CD4-positive, alpha-beta T cell treated with Interleukin-12 subunit alpha and Interleukin-12 subunit beta, for 1 hour (primary cell): ENCODE data around the gene SCN3A.

ENCODE experiments used
- DNase-seq: peaks from one replicate; pipeline ENCODE4 v3.0.0-alpha.2; 2020

Gene SCN3A

GRCh38 chr2:165109915-165110314 is 93.9 kb downstream of the SCN3A start:
- no peak for DNase-seq

DNA sequence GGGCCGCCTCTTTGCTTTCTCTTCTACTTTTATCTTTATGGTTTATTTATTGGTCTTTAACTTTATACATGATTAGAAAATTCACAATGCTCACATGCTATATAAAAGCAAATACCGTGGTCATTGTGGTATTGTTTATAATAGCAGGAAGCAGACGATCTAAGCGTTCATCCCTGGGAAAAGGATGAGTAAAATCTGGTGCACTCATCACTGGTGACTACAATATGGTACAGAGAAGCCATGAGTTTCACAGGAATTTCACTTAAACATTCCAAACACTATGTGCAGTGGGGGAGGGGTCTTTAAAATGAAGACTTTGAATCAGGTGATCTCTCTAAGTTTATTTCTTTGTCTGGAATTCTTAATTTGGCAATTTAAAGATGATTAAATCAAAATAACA is 97.9 kb downstream of the SCN3A start:
- DNase-seq = no peak

DNA sequence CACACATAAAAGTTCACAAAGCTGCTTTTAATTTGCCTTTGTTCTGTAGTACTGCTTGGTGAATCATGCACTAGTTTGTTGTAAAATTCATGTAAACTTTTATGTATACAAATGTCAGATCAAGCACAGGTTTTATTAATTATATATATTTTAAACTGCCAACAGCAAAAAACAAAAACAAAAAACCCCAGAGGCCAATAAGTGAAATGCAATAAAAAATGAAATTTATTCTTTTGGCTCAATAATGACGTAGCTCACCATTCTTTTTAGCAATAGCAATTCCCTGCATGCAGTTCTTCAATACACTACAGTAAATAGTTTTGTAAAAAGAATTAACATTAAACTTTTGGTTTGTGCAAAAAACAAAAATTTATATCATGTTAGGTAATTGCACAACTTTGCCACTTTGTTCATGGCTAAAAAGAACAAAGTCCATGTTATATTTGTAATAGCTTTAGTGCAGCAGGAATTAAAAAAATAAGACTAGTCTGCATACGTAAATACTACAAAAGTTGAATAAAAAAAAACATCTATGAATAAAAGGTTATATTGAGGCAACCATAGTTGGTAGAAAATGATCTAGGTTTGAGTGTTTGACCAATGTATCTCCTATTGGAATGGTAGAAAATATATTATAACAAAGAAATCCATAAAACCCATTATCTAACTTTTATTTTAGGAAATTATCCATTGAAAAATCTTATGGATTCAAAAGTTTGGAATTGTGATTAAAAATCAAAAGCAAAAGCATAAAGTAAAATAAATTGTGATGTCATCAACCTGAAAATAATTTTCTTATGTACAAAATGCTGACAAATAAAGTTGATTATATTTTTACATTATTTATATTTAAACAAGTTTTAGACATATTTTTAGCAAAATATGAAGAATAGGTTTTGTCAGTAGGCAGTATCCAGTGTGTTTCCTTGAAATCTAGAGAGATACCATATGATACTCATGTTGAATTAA is 115.6 kb downstream of the SCN3A start:
- no peak for DNase-seq

- no peak for DNase-seq
These were observed 117.5 kb downstream of the SCN3A start for GRCh38 chr2:165086337-165086736.

- no peak for DNase-seq
These were observed 120.5 kb downstream of the SCN3A start for GRCh38 chr2:165083326-165083725.

DNA sequence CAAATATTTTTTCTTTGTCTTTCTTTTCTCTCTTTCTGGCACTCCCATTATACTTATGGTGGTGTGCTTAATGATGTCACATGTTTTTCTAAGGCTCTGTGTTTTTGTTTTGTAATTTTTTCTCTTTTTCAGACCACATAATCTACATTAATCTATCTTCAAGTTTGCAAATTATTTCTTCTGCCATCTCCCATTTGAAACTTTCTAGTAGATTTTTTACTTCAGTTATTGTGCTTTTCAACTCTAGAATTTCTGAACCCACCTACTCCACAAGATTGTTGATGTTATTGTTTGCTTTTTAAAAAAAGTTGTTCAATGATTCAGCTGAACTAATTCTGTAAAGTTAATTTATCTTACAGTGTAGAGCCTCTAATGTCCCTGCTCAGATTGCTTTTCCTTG is 121.4 kb downstream of the SCN3A start:
- DNase-seq = no peak

DNA sequence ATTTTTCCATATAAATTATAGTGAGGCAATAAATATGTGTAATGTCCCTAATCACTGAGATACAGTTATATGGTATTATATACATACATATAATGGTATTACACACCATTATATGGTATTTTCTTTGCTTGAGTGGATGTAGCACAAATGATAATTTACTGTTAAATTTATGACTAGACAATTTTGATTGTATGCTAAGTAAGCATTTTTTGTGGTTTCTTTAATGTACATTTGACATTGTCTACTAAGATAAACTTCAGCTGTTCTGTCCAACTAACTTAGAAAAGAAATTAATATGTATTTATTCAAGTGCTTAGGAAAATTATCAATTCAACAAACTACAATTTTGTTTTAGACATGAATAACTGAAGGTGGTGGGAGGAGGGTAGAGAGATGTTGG is 122.6 kb downstream of the SCN3A start:
- DNase-seq = no peak

DNA sequence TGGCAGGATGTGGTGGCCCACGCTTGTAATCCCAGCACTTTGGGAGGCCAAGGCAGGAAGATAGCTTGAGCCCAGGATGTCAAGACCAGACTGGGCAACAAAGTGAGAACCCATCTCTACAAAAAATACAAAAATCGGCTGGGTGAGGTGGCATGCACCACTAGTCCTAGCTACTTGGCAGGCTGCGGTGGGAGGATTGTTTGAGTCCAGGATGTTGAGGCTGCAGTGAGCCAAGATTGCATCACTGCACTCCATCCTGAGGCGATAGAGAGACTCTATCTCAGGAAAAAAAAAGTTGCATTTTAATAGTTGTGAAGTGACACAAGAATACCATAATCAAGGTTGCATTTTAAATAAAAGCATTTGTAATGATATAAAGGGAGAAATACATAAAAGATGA is 124.4 kb downstream of the SCN3A start:
- DNase-seq = no peak

DNA sequence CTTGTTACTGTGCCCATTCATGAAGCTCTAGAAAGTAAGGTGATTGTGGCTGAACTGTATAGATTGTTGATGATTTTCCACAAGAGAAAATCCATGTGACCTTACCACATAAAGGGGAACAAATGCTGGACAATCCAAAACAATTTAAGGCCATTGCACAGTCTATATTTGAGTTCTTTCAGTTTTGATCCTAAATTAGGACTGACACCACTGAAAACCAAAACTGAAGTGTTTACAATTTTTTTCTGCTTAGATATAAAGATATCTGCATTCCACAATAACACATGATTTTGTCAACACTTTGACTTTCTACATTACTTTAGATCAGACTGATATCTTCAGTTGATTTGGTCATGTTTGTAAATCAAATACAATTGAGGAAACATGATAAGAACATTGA is 124.9 kb downstream of the SCN3A start:
- no peak for DNase-seq

DNA sequence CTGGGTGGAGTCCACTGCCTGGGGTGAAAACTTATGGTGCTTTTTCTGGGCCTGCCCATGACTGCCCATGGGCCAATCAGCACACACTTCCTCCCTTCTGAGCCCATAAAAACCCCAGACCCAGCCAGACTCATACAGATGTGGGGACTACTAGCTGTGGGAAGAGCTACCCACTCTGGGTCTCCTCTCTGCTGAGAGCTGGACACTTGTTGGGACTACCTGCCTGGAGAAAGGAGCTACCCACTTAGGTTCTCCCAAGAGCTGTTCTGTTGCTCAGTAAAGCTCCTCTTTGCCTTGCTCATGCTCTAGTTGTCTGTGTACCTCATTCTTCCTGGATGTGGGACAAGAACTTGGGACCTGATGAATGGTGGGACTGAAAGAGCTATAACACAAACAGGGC is 129.0 kb downstream of the SCN3A start:
- DNase-seq = no peak

- no peak for DNase-seq
These were observed 129.5 kb downstream of the SCN3A start for GRCh38 chr2:165074323-165074722.

DNA sequence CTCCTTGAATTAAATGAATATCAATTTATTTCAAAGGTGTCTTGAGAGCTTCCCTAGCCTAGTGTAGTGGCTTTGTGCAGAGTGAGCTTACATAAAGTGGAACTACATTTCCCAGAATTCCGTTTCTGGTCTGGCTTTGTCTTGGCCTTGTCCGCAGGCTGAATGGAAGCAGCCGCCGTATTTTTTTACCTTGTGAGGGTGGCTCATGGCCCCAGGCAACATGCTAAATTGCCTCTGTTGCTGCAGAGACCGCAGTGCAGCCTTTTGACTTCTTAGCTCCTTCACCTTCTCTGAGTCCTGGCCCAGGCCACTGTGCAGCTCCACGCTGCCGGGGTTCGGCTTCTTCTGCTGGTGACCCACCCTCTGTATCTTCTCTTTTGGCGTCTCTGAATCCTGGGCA is 133.8 kb downstream of the SCN3A start:
- no peak for DNase-seq

GRCh38 chr2:165069151-165069550 is 134.7 kb downstream of the SCN3A start:
- DNase-seq = no peak

GRCh38 chr2:165068487-165068757 is 135.4 kb downstream of the SCN3A start:
- no peak for DNase-seq

DNA sequence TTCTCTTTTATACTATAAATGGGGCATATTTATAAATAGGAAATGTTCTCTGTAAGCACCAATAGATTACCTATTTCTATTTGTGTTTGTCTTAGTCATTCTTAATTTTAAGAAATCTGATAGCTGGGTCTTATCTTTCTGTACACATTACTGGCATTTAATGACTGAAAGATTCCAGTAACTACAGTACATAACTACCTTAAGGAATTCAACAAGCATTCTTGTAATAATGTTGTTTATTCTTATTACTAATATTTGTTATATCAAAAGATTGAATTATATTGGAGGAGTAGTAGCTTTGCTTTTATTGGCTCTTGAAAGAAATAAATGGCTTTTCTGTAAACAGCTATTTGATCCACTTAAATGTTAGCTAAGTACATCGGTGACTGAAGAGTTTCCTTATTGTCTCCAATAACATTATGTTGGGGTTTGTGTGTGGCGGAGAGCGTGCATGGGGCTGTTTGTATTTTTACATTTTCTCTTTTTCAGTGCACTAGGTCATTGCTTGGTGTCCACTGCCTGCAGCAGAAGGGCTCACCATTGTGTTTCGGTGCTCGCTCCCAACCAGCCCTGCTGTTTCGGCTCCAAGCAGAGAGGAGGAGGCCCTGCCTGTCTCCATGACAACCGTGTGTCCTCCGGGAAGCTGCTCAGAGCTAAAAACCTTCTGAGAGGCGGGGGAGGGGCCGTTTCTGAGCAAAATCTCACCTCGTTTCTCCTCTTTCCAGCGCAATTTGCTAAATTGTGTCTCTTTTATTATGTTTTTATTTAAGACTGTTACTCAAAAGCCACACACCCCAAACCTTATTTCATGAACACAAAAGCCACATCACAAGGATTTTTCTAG is 136.0 kb downstream of the SCN3A start:
- no peak for DNase-seq

DNA sequence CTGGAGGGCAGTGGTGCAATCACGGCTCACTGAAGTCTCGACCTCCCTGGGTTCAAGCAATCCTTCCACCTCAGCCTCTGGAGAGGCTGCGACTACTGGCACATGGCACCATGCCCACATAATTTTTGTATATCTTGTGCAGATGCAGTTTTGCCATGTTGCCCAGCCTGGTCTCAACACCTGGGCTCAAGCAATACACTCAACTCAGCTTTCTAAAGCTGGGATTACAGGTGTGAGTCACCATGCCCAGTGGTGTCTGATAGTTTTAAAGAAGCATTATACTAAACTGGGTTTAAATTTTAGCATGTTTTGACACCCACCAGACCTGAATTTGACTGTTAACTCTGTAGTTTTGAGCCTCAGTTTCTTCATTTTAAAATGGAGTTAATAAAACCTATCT is 139.1 kb downstream of the SCN3A start:
- no peak for DNase-seq

GRCh38 chr2:165060411-165060810 is 143.4 kb downstream of the SCN3A start:
- DNase-seq = no peak

- DNase-seq = no peak
These were observed 145.2 kb downstream of the SCN3A start for GRCh38 chr2:165058476-165059265.

- no peak for DNase-seq
These were observed 145.9 kb downstream of the SCN3A start for GRCh38 chr2:165057931-165058330.

DNA sequence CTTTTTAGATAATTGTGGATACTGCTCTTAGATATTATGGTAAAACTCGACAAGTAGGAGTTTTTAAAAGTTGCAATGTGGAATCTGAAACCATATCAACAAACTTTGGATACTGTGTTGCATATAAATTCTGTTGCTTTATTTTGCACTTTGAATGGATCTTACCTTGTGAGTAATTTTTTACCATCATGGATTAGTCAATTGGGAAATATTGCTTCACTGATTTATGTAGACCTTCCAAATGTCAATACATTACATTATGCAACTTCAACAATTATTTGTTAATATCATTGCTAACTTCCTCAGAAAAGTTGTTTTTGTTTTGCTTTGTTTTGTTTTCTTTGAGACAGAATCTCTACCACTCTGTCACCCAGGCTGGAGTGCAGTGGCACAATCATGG is 146.5 kb downstream of the SCN3A start:
- DNase-seq = no peak

DNA sequence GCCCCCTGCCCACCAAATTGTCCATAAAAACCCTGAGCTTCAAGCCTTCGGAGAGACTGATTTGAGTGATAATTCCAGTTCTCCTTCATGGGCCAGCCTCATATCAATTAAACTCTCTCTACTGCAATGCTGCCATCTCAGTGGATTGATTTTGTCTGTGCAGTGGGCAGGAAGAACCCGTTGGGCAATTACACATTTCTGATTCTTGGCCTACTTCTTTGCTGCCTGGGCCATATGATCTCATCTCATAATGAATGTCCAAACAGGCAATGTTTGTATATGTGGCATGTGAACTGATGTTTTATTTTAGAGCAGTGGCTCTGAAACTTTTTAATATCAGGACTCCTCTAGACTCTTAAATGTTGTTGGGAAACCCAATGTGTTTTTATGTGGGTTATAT is 147.3 kb downstream of the SCN3A start:
- no peak for DNase-seq

GRCh38 chr2:165055082-165055851 is 148.6 kb downstream of the SCN3A start:
- DNase-seq = no peak

DNA sequence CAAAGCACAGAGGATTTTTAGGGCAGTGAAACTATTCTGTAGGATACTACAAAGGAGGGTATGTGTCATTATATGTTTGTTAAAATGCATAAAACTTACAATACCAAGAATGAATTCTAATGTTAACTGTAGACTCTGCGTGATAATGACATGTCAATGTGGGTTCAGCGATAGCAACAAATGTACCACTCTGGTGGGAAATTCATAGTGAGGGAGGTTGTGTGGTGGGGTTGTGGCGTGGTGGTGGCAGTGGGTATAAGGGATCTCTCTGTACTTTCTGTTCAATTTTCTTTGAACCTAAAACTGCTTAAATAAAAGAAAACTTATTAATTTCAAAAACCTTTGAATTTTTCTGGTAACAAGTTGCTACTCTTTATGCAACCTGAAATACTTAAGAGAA is 149.2 kb downstream of the SCN3A start:
- no peak for DNase-seq
